GM12878 (cell line): Measurements from ENCODE around the gene IL6R. TPM values are rescaled to one million over a fixed set of nuclear protein-coding genes. Genes with fewer than 3 reads are reported as not detected.

Experiments used
- ATAC-seq: fragments of 200-7000 bp; cut with Tn5 transposase; 3 replicates; pipeline ENCODE4 v1.9.1; 2020; ENCODE audit warnings: mild to moderate bottlenecking, moderate library complexity
- BruUV-seq: library from RNA; stranded (reverse); fragments of 400-500 nt; replicated peaks from 2 replicates; lab custom pipeline; 2021; lab: Mats Ljungman, UMichigan
- CTCF ChIA-PET: fragments of 300-600 bp; sonication (Branson Sonifier 250); formaldehyde crosslinking; extraction: SDS; loops from one replicate; lab custom pipeline; 2021; ENCODE audit warnings: inconsistent platforms; lab: Yijun Ruan, JAX
- POLR2A ChIA-PET: fragments of 350-600 bp; formaldehyde crosslinking; extraction: SDS; loops from one replicate; lab custom pipeline; 2021; ENCODE audit warnings: inconsistent platforms; lab: Charles Lee
- RAD21 ChIA-PET: fragments of 300-600 bp; sonication (Branson Sonifier 250); formaldehyde crosslinking; loops from one replicate; lab custom pipeline; 2023; ENCODE audit warnings: antibody characterized with exemption; ENCODE audit not compliant: unreplicated experiment; lab: Charles Lee
- SMC1A ChIA-PET: fragments of 300-600 bp; sonication (Branson Sonifier 250); formaldehyde crosslinking; loops from one replicate; lab custom pipeline; 2023; ENCODE audit not compliant: unreplicated experiment, uncharacterized antibody; lab: Charles Lee
- DNase-seq: peaks from one replicate; pipeline ENCODE4 v3.0.0-alpha.2; 2011; ENCODE audit warnings: low read depth, low spot score
- FAIRE-seq: peaks from 3 replicates; lab custom pipeline; 2011; peaks lifted over from hg19 to GRCh38; lab: Jason Lieb, UNC
- H2AFZ ChIP-seq: 2 replicates; pipeline ENCODE4 v1.6.0; 2011; ENCODE audit warnings: low read depth, low read length, control low read depth; ENCODE audit not compliant: control insufficient read depth
- H3K27ac ChIP-seq: 2 replicates; pipeline ENCODE4 v1.5.1; 2011; ENCODE audit warnings: control low read depth; ENCODE audit not compliant: control insufficient read depth, insufficient read depth
- H3K27me3 ChIP-seq, 2 experiments: replicated peaks in 1 of 2; 2 replicates each; pipeline versions ENCODE4 v1.6.0 to v1.6.1; 2011; ENCODE audit warnings: low read length in 1 of 2; ENCODE audit not compliant: control insufficient read depth in 2 of 2, insufficient read depth in 2 of 2
- H3K36me3 ChIP-seq, 2 experiments: 2 replicates each; pipeline ENCODE4 v1.5.1; 2011; ENCODE audit warnings: low read length in 1 of 2; ENCODE audit not compliant: control insufficient read depth in 2 of 2, insufficient read depth in 2 of 2
- H3K4me1 ChIP-seq: 2 replicates; pipeline ENCODE4 v1.6.1; 2011; ENCODE audit warnings: mild to moderate bottlenecking, low read length, moderate library complexity, mixed read lengths; ENCODE audit not compliant: control insufficient read depth, insufficient read depth
- H3K4me2 ChIP-seq: 2 replicates; pipeline ENCODE4 v1.6.0; 2011; ENCODE audit warnings: control low read depth; ENCODE audit not compliant: control insufficient read depth, insufficient read depth
- H3K4me3 ChIP-seq: fragments of 200-600 bp; sonication (generic); 2 replicates; pipeline ENCODE4 v1.5.1; 2016
- H3K79me2 ChIP-seq: 2 replicates; pipeline ENCODE4 v1.6.0; 2011; ENCODE audit warnings: low read length; ENCODE audit not compliant: control insufficient read depth, insufficient read depth
- H3K9ac ChIP-seq: 2 replicates; pipeline ENCODE4 v1.8.0; 2011; ENCODE audit warnings: low read length, control low read depth, mixed read lengths; ENCODE audit not compliant: control insufficient read depth, insufficient read depth
- H3K9me3 ChIP-seq: replicated peaks from 3 replicates; pipeline ENCODE4 v1.5.1; 2011; ENCODE audit warnings: mild to moderate bottlenecking, low read length; ENCODE audit not compliant: control insufficient read depth, insufficient read depth
- H4K20me1 ChIP-seq: 2 replicates; pipeline ENCODE4 v1.6.0; 2011; ENCODE audit not compliant: control insufficient read depth, insufficient read depth
- EED ChIP-seq: sonication (generic); IDR thresholded peaks from 2 replicates; pipeline ENCODE4 v1.6.1; 2016; ENCODE audit warnings: antibody characterized with exemption, low read depth
- ETV6 ChIP-seq, 2 experiments: fragments of 450-650 bp in 1 of 2; IDR thresholded peaks in 1 of 2; conservative IDR thresholded peaks in 1 of 2; 2 replicates each; pipeline ENCODE4 v1.6.1; 2014; ENCODE audit warnings: antibody characterized with exemption in 1 of 2, borderline replicate concordance in 1 of 2, low read depth in 1 of 2, mild to moderate bottlenecking in 1 of 2, moderate library complexity in 1 of 2
- IKZF1 ChIP-seq: fragments of 450-650 bp; conservative IDR thresholded peaks from 2 replicates; pipeline ENCODE4 v1.6.1; 2017; ENCODE audit warnings: antibody characterized with exemption, mild to moderate bottlenecking
- MLLT1 ChIP-seq: fragments of 450-650 bp; IDR thresholded peaks from 2 replicates; pipeline ENCODE4 v1.6.1; 2016; ENCODE audit warnings: mild to moderate bottlenecking
- RBBP5 ChIP-seq: fragments of 200-600 bp; sonication (generic); conservative IDR thresholded peaks from 2 replicates; pipeline ENCODE4 v1.6.1; 2016
- RUNX3 ChIP-seq: IDR thresholded peaks from 2 replicates; pipeline ENCODE4 v1.6.1; 2012; ENCODE audit warnings: low read length, inconsistent platforms
- SPI1 ChIP-seq: IDR thresholded peaks from 2 replicates; pipeline ENCODE4 v1.6.1; 2011; ENCODE audit warnings: low read depth, mild to moderate bottlenecking, low read length, moderate library complexity, borderline replicate concordance; ENCODE audit not compliant: insufficient read depth
- SUPT20H ChIP-seq: IDR thresholded peaks from 2 replicates; pipeline ENCODE4 v1.6.1; 2011; ENCODE audit warnings: low read depth, mild to moderate bottlenecking, low read length, moderate library complexity, borderline replicate concordance; ENCODE audit not compliant: control insufficient read depth
- YY1 ChIP-seq: IDR thresholded peaks from 2 replicates; pipeline ENCODE4 v1.6.1; 2011; ENCODE audit warnings: low read depth, mild to moderate bottlenecking, low read length
- WGBS: methylation state at CpG from one replicate; pipeline ENCODE4 v1.1.6; 2016; ENCODE audit warnings: low lambda C conversion rate; ENCODE audit not compliant: insufficient replicate concordance, insufficient coverage; ENCODE audit errors: missing lambda C conversion rate; 5-methylcytosine and 5-hydroxymethylcytosine counted together
- in situ Hi-C: fragments of 300-500 bp; cut with MboI; formaldehyde crosslinking; loops from 9 replicates; pipeline ENCODE4 v1.14.3; 2018; ENCODE audit warnings: mixed read lengths
- intact Hi-C: fragments of 100-400 bp; cut with micrococcal nuclease; formaldehyde crosslinking; loops from one replicate; pipeline ENCODE4 v1.14.2; 2022; ENCODE audit not compliant: unreplicated experiment
- polyA plus RNA-seq, 11 experiments: library from polyadenylated mRNA; depleted of rRNA in 4 of 11; unstranded in 6 of 11; stranded (reverse) in 5 of 11; fragments of >200 nt; fragmentation: Nextera tagmentation in 4 of 11; fragmentation: Illumina TruSeq in 1 of 11; extraction: Ambion mirVana in 4 of 11; extraction: Trizol in 1 of 11; gene quantifications; 1 replicate in 1 of 11; 2 replicates in 10 of 11; pipeline versions ENCODE4 v1.2.1 to v1.2.3, GENCODE V29; 2011 to 2016; ENCODE audit warnings: inconsistent platforms in 2 of 11, missing spikeins in 2 of 11, low read depth in 1 of 11
- total RNA-seq, 4 experiments: library from RNA; depleted of rRNA in 3 of 4; stranded (reverse); fragments of >200 nt in 3 of 4; fragmentation: Illumina TruSeq in 1 of 4; extraction: Trizol in 1 of 4; gene quantifications; 2 replicates each; pipeline versions ENCODE4 v1.2.1 to v1.2.3, GENCODE V29; 2013 to 2021

The IL6R gene
- total and polyA plus RNA-seq, 10 of the 15 experiments (the other 5 are each of a cell fraction or from before 2014, with no cell fraction given) = 1.9 to 43.4 (median 17.5) TPM

- no peak overlapping the region; the same call in 1 of the 2 replicates for H3K27ac ChIP-seq
- FAIRE-seq = peak; percentile 35
- TF ChIP-seq RUNX3 = peak; percentile 51
- peak in 1 of 2 experiments; percentile 93; a peak in 2 of 4 replicates for TF ChIP-seq ETV6 (conservative IDR thresholded peaks at IDR 0.05 in 1 of 2, IDR thresholded peaks at IDR 0.05 in 1 of 2; ENCODE audit: borderline replicate concordance in 1 of 2, low read depth in 1 of 2)
- TF ChIP-seq EED = 0 out of 2 replicates have a peak, but pooled peaks have one; percentile 51
- TF ChIP-seq MLLT1 = no peak
- 0 out of 2 replicates have a peak, but pooled peaks have one; percentile 11 for TF ChIP-seq YY1
- 0 out of 2 replicates have a peak, but pooled peaks have one; percentile 26 for TF ChIP-seq IKZF1
- TF ChIP-seq RBBP5 = no peak
- TF ChIP-seq SUPT20H = no peak
- TF ChIP-seq SPI1 = peak; percentile 47; the same call in 1 of the 2 replicates
- TF ChIP-seq, all 136 proteins: peak for 6
- ATAC-seq (peak; percentile 47), DNase-seq (no peak)
- BruUV-seq = no TSS peak
- no peaks in the 10 kb centered on the region for H3K9me3 ChIP-seq
- peak overlapping the region; percentile 19; the same call in 1 of the 2 replicates for H2AFZ ChIP-seq
- H3K4me3 ChIP-seq = no peak overlapping the region
- H4K20me1 ChIP-seq = no peaks in the 10 kb centered on the region
- peak overlapping the region; percentile 39 for H3K4me2 ChIP-seq
- no peak overlapping the region for H3K9ac ChIP-seq
- intact Hi-C loops = no loop called here
- SMC1A ChIA-PET = interaction anchor here (2.0 to 9.3 kb wide), 2 partner anchors 10 to 26 kb away, joined by 7 to 97 read pairs; no protein-coding TSS in a partner anchor
- H3K36me3 ChIP-seq = no peaks in the 10 kb centered on the region
- no peaks in the 10 kb centered on the region for H3K27me3 ChIP-seq
- CTCF ChIA-PET = interaction anchor here (0.7 to 10.0 kb wide), 6 partner anchors 12 to 158 kb away, joined by 3 to 80 read pairs (median 8); no protein-coding TSS in a partner anchor
- in situ Hi-C loops = no loop called here
- WGBS = 17% methylated on average over 8 of the region's 8 CpGs
- no peaks in the 10 kb centered on the region for H3K79me2 ChIP-seq
- peaks cover 45% of the 10 kb centered on the region for H3K4me1 ChIP-seq
- RAD21 ChIA-PET = interaction anchor here (0.8 to 2.3 kb wide), 3 partner anchors 11 to 53 kb away, joined by 3 to 11 read pairs (median 4); no protein-coding TSS in a partner anchor
- POLR2A ChIA-PET = interaction anchor here (1.0 to 1.7 kb wide), 2 partner anchors 10 to 41 kb away, joined by 3 read pairs; no protein-coding TSS in a partner anchor
Observed at GRCh38 chr1:154493276-154493675, 88.1 kb downstream of the IL6R start.
